ENCODE results near the gene CUX1. TPM values are rescaled to one million over a fixed set of nuclear protein-coding genes. Genes with fewer than 3 reads are reported as not detected.

Gene CUX1
- total RNA-seq, 1 donor from 2014 or later: 66.4 TPM

- no peaks in the 10 kb centered on the region for H3K27me3 ChIP-seq
- no peak overlapping the region for H3K9ac ChIP-seq
- peaks cover 7% of the 10 kb centered on the region for H4K20me1 ChIP-seq (ENCODE audit: low read depth)
- no peak for DNase-seq (ENCODE audit: low spot score)
- peak overlapping the region; percentile 90 for H3K27ac Mint-ChIP-seq
- H3K27ac ChIP-seq: peak overlapping the region; percentile 53
- no peaks in the 10 kb centered on the region for H3K9me3 ChIP-seq (ENCODE audit: low read depth)
- no peak overlapping the region for H3K4me2 ChIP-seq
- H3K4me3 Mint-ChIP-seq: no peak overlapping the region
- H3K4me1 ChIP-seq: no peaks in the 10 kb centered on the region
- H3K4me1 Mint-ChIP-seq: peaks cover 2% of the 10 kb centered on the region
- H3K79me2 ChIP-seq (ENCODE audit: low read depth): no peaks in the 10 kb centered on the region
- no peak overlapping the region for H3K4me3 ChIP-seq
- peaks cover 3% of the 10 kb centered on the region for H3K27me3 Mint-ChIP-seq (ENCODE audit: insufficient read depth, low read depth)
- peaks cover 41% of the 10 kb centered on the region for H3K36me3 Mint-ChIP-seq
- no peak for TF ChIP-seq EZH2phosphoT487 (IDR thresholded peaks at IDR 0.05)
- TF ChIP-seq, protein P1, sequence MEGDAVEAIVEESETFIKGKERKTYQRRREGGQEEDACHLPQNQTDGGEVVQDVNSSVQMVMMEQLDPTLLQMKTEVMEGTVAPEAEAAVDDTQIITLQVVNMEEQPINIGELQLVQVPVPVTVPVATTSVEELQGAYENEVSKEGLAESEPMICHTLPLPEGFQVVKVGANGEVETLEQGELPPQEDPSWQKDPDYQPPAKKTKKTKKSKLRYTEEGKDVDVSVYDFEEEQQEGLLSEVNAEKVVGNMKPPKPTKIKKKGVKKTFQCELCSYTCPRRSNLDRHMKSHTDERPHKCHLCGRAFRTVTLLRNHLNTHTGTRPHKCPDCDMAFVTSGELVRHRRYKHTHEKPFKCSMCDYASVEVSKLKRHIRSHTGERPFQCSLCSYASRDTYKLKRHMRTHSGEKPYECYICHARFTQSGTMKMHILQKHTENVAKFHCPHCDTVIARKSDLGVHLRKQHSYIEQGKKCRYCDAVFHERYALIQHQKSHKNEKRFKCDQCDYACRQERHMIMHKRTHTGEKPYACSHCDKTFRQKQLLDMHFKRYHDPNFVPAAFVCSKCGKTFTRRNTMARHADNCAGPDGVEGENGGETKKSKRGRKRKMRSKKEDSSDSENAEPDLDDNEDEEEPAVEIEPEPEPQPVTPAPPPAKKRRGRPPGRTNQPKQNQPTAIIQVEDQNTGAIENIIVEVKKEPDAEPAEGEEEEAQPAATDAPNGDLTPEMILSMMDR (IDR thresholded peaks at IDR 0.05): no peak
- no peak for TF ChIP-seq EZH2 (IDR thresholded peaks at IDR 0.05)
- no peaks in the 10 kb centered on the region for H3F3A ChIP-seq (ENCODE audit: low read depth)
- no peak overlapping the region for H2AFZ ChIP-seq (replicated peaks)
- no peaks in the 10 kb centered on the region for H3K9me3 Mint-ChIP-seq
- no peaks in the 10 kb centered on the region for H3K36me3 ChIP-seq
Measured at GRCh38 chr7:102198417-102198956, 381.1 kb downstream of the CUX1 start.

DNA sequence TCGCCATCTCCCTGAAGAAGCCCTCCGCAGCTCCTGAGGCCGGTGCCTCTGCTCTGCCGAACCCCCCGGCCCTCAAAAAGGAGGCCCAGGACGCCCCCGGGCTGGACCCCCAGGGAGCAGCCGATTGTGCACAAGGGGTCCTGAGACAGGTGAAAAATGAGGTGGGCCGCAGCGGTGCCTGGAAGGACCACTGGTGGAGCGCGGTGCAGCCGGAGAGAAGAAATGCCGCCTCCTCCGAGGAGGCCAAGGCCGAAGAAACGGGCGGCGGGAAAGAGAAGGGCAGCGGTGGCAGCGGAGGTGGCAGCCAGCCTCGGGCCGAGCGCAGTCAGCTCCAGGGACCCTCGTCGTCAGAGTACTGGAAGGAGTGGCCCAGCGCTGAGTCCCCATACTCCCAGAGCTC, 384.1 kb downstream of the CUX1 start:
- Histone ChIP-seq H3F3A (ENCODE audit: low read depth) (no peaks in the 10 kb centered on the region), H2AFZ (replicated peaks) (no peak overlapping the region), H3K4me1 (no peaks in the 10 kb centered on the region), H3K27ac (no peak overlapping the region), H3K27me3 (no peaks in the 10 kb centered on the region), H3K79me2 (ENCODE audit: low read depth) (no peaks in the 10 kb centered on the region), H4K20me1 (ENCODE audit: low read depth) (peaks cover 7% of the 10 kb centered on the region), H3K36me3 (no peaks in the 10 kb centered on the region), H3K9ac (no peak overlapping the region), H3K4me3 (no peak overlapping the region), H3K9me3 (ENCODE audit: low read depth) (no peaks in the 10 kb centered on the region), H3K4me2 (no peak overlapping the region)
- H3K36me3 Mint-ChIP-seq: peaks cover 41% of the 10 kb centered on the region
- peaks cover 5% of the 10 kb centered on the region for H3K27me3 Mint-ChIP-seq (ENCODE audit: insufficient read depth, low read depth)
- no peak for DNase-seq (ENCODE audit: low spot score)
- H3K4me3 Mint-ChIP-seq: no peak overlapping the region
- no peak overlapping the region for H3K27ac Mint-ChIP-seq
- H3K4me1 Mint-ChIP-seq: peaks cover 2% of the 10 kb centered on the region
- TF ChIP-seq EZH2phosphoT487 (IDR thresholded peaks at IDR 0.05) (no peak), EZH2 (IDR thresholded peaks at IDR 0.05) (no peak)
- no peaks in the 10 kb centered on the region for H3K9me3 Mint-ChIP-seq

GRCh38 chr7:102202556-102202955, 385.1 kb downstream of the CUX1 start:
- peaks cover 7% of the 10 kb centered on the region for H4K20me1 ChIP-seq (ENCODE audit: low read depth)
- H3F3A ChIP-seq (ENCODE audit: low read depth): no peaks in the 10 kb centered on the region
- no peaks in the 10 kb centered on the region for H3K36me3 ChIP-seq
- TF ChIP-seq, protein P1 (IDR thresholded peaks at IDR 0.05): no peak
- peaks cover 5% of the 10 kb centered on the region for H3K27me3 Mint-ChIP-seq (ENCODE audit: insufficient read depth, low read depth)
- no peak overlapping the region for H3K27ac Mint-ChIP-seq
- H3K79me2 ChIP-seq (ENCODE audit: low read depth): no peaks in the 10 kb centered on the region
- no peaks in the 10 kb centered on the region for H3K27me3 ChIP-seq
- H3K9me3 Mint-ChIP-seq: no peaks in the 10 kb centered on the region
- peaks cover 2% of the 10 kb centered on the region for H3K4me1 Mint-ChIP-seq
- H3K27ac ChIP-seq: no peak overlapping the region
- no peak overlapping the region for H3K4me2 ChIP-seq
- H3K4me3 Mint-ChIP-seq: no peak overlapping the region
- H2AFZ ChIP-seq (replicated peaks): no peak overlapping the region
- no peaks in the 10 kb centered on the region for H3K9me3 ChIP-seq (ENCODE audit: low read depth)
- no peak overlapping the region for H3K9ac ChIP-seq
- H3K4me1 ChIP-seq: no peaks in the 10 kb centered on the region
- no peak for DNase-seq (ENCODE audit: low spot score)
- H3K4me3 ChIP-seq: no peak overlapping the region
- H3K36me3 Mint-ChIP-seq: peaks cover 36% of the 10 kb centered on the region

DNA sequence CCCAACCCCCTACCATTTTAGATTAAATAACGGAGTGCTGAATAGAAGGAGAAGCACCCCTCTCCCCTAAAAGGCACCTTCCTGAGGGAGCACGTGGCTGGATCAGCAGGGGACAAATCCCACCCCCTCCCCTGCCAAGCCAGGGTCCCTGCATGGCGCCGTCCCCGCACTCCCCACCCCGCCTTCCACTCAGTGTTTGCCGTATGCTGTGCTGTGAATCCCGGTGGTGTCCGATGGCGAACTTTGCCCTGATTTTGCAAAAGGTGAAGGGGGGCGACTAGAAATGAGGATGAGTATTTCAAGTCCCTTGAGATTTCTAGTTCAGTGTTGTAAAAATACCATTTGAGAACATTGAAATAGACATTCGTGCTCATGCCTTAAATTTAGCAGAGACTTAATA, 385.8 kb downstream of the CUX1 start:
- peaks cover 11% of the 10 kb centered on the region for H4K20me1 ChIP-seq (ENCODE audit: low read depth)
- H3K27me3 ChIP-seq: no peaks in the 10 kb centered on the region
- H3K4me1 Mint-ChIP-seq: peaks cover 2% of the 10 kb centered on the region
- H3K4me3 Mint-ChIP-seq: no peak overlapping the region
- H3K27ac ChIP-seq: no peak overlapping the region
- H3K27me3 Mint-ChIP-seq (ENCODE audit: insufficient read depth, low read depth): peaks cover 5% of the 10 kb centered on the region
- no peaks in the 10 kb centered on the region for H3F3A ChIP-seq (ENCODE audit: low read depth)
- H3K9ac ChIP-seq: no peak overlapping the region
- H3K36me3 Mint-ChIP-seq: peaks cover 33% of the 10 kb centered on the region
- TF ChIP-seq EZH2 (IDR thresholded peaks at IDR 0.05) (no peak), EZH2phosphoT487 (IDR thresholded peaks at IDR 0.05) (no peak)
- TF ChIP-seq, protein P1 (IDR thresholded peaks at IDR 0.05): no peak
- H3K79me2 ChIP-seq (ENCODE audit: low read depth): no peaks in the 10 kb centered on the region
- no peak overlapping the region for H2AFZ ChIP-seq (replicated peaks)
- no peaks in the 10 kb centered on the region for H3K9me3 Mint-ChIP-seq
- DNase-seq (ENCODE audit: low spot score): no peak
- no peak overlapping the region for H3K27ac Mint-ChIP-seq
- no peak overlapping the region for H3K4me2 ChIP-seq
- H3K9me3 ChIP-seq (ENCODE audit: low read depth): no peaks in the 10 kb centered on the region
- no peaks in the 10 kb centered on the region for H3K4me1 ChIP-seq
- H3K4me3 ChIP-seq: no peak overlapping the region
- H3K36me3 ChIP-seq: no peaks in the 10 kb centered on the region

Measured in neural progenitor cell (in vitro differentiated cells).